Brain microvascular endothelial cell (primary cell): ENCODE data around the gene PPP1R3A.

Experiments
- DNase-seq: peaks from one replicate; pipeline ENCODE4 v3.0.0-alpha.2; 2020
- H3K27ac ChIP-seq: fragments of 250-450 bp; sonication (Bioruptor Pico); 2 replicates; pipeline ENCODE4 v1.5.1; 2020; ENCODE audit warnings: mild to moderate bottlenecking, moderate library complexity
- H3K27me3 ChIP-seq: fragments of 250-450 bp; sonication (Bioruptor Pico); replicated peaks from 2 replicates; pipeline ENCODE4 v1.5.1; 2020; ENCODE audit warnings: mild to moderate bottlenecking
- H3K36me3 ChIP-seq: fragments of 250-450 bp; sonication (Bioruptor Pico); replicated peaks from 2 replicates; pipeline ENCODE4 v1.5.1; 2020; ENCODE audit warnings: mild to moderate bottlenecking
- H3K4me3 ChIP-seq: 2 replicates; pipeline ENCODE4 v1.5.1; 2011; ENCODE audit warnings: low read depth, mild to moderate bottlenecking, control low read depth, low read length, moderate library complexity
- CTCF ChIP-seq: IDR thresholded peaks from 2 replicates; pipeline ENCODE4 v1.5.1; 2011; ENCODE audit warnings: low read depth, mild to moderate bottlenecking, moderate library complexity, low read length, control low read depth, inconsistent platforms; ENCODE audit errors: missing control alignments
- in situ Hi-C: cut with HindIII; loops from 2 replicates; pipeline ENCODE4 v1.10.0; 2017; ENCODE audit warnings: low sequenced_read_pairs, low pct_ligation_motif_present

PPP1R3A gene

GRCh38 chr7:113921363-113921762 lies 2.6 kb upstream of the PPP1R3A start:
- no peak for TF ChIP-seq CTCF
- no peaks in the 10 kb centered on the region for H3K27me3 ChIP-seq
- no peaks in the 10 kb centered on the region for H3K36me3 ChIP-seq
- H3K4me3 ChIP-seq: no peak overlapping the region
- H3K27ac ChIP-seq: no peak overlapping the region
- in situ Hi-C loops: no loop called here
- no peak for DNase-seq

- in situ Hi-C loops: no loop called here
- no peak overlapping the region for H3K4me3 ChIP-seq
- H3K36me3 ChIP-seq: no peaks in the 10 kb centered on the region
- no peak for DNase-seq
- TF ChIP-seq CTCF: no peak
- no peaks in the 10 kb centered on the region for H3K27me3 ChIP-seq
- H3K27ac ChIP-seq: no peak overlapping the region
These were observed 969 bp downstream of the PPP1R3A start for GRCh38 chr7:113917840-113918239.

GRCh38 chr7:113915956-113916355 lies 2.9 kb downstream of the PPP1R3A start:
- Histone ChIP-seq H3K4me3 (no peak overlapping the region), H3K27me3 (no peaks in the 10 kb centered on the region), H3K36me3 (no peaks in the 10 kb centered on the region), H3K27ac (no peak overlapping the region)
- DNase-seq: no peak
- in situ Hi-C loops: no loop called here
- no peak for TF ChIP-seq CTCF

- Histone ChIP-seq H3K36me3 (no peaks in the 10 kb centered on the region), H3K4me3 (no peak overlapping the region), H3K27ac (no peak overlapping the region), H3K27me3 (no peaks in the 10 kb centered on the region)
- TF ChIP-seq CTCF: no peak
- no peak for DNase-seq
- in situ Hi-C loops: no loop called here
These were observed 5.9 kb downstream of the PPP1R3A start for GRCh38 chr7:113912876-113913275.

GRCh38 chr7:113907617-113908016 lies 11.2 kb downstream of the PPP1R3A start:
- no peaks in the 10 kb centered on the region for H3K27me3 ChIP-seq
- DNase-seq: no peak
- in situ Hi-C loops: no loop called here
- no peaks in the 10 kb centered on the region for H3K36me3 ChIP-seq
- H3K27ac ChIP-seq: no peak overlapping the region
- H3K4me3 ChIP-seq: no peak overlapping the region
- TF ChIP-seq CTCF: no peak

- no peaks in the 10 kb centered on the region for H3K36me3 ChIP-seq
- DNase-seq: no peak
- no peaks in the 10 kb centered on the region for H3K27me3 ChIP-seq
- H3K4me3 ChIP-seq: no peak overlapping the region
- no peak for TF ChIP-seq CTCF
- H3K27ac ChIP-seq: no peak overlapping the region
- in situ Hi-C loops: no loop called here
These were observed 14.3 kb downstream of the PPP1R3A start for GRCh38 chr7:113904521-113904920.
